Psoas muscle (tissue), 8 donors: ENCODE results near the gene ROR2. TPM values are rescaled to one million over a fixed set of nuclear protein-coding genes. Genes with fewer than 3 reads are reported as not detected.

Experiments used
- ATAC-seq, 4 donors: fragments of 200-7000 bp; cut with Tn5 transposase; one replicate each; pipeline ENCODE4 v1.9.1; 2020; ENCODE audit warnings: moderate library complexity in 3 of 4, mild to moderate bottlenecking in 2 of 4
- DNase-seq, 2 donors: peaks; one replicate each; pipeline ENCODE4 v3.0.0-alpha.2; 2020
- H3K27ac ChIP-seq: fragments of 200-600 bp; one replicate; pipeline ENCODE4 v1.8.0; 2022
- H3K27me3 ChIP-seq, 3 donors: fragments of 200-600 bp in 1 of 3; one replicate each; pipeline versions ENCODE4 v1.6.1 to v1.8.0; 2013 to 2022; ENCODE audit warnings: low read length in 2 of 3, mild to moderate bottlenecking in 2 of 3, moderate library complexity in 1 of 3; ENCODE audit not compliant: insufficient read depth in 3 of 3
- H3K36me3 ChIP-seq, 2 donors: fragments of 200-600 bp in 1 of 2; one replicate each; pipeline versions ENCODE4 v1.6.1 to v1.8.0; 2013 to 2022; ENCODE audit warnings: low read depth in 1 of 2, mild to moderate bottlenecking in 1 of 2, moderate library complexity in 1 of 2; ENCODE audit not compliant: insufficient read depth in 1 of 2
- H3K4me1 ChIP-seq: fragments of 200-600 bp; one replicate; pipeline ENCODE4 v1.8.0; 2022
- H3K4me3 ChIP-seq: fragments of 200-600 bp; one replicate; pipeline ENCODE4 v1.8.0; 2022; ENCODE audit warnings: mild to moderate bottlenecking
- H3K9me3 ChIP-seq: fragments of 200-600 bp; one replicate; pipeline ENCODE4 v1.8.0; 2022
- CTCF ChIP-seq: fragments of 200-600 bp; IDR thresholded peaks from one replicate; pipeline ENCODE4 v1.8.0; 2022; ENCODE audit warnings: antibody characterized with exemption
- WGBS, 3 donors: extraction: QIAGEN DNeasy Blood & Tissue Kit; methylation state at CpG; one replicate each; pipeline versions ENCODE4 v1.1.6 to v1.1.7; 2013; 5-methylcytosine and 5-hydroxymethylcytosine counted together
- intact Hi-C, 2 donors: fragments of 100-400 bp; cut with DNase I; formaldehyde crosslinking; loops; one replicate each; pipeline versions ENCODE4 v1.11.0 to v1.14.2; 2022
- polyA plus RNA-seq, 3 donors: library from polyadenylated mRNA; stranded (reverse); fragments of 200-250 nt; gene quantifications; one replicate each; pipeline ENCODE4 v1.2.3, GENCODE V29; 2013
- total RNA-seq, 4 donors: library from RNA; stranded (reverse); fragmentation: NEBNext Ultra II Directional in 2 of 4; extraction: Animal tissue kit (Norgen Biotek cat#: 25700) in 2 of 4; gene quantifications; one replicate each; pipeline versions ENCODE4 v1.2.1 to v1.2.4, GENCODE V29; 2021 to 2023
- donor health status: healthy with polysubstance abuse.
- donor health status: DM: no; HTN: no; CAD: no; lungs with moderate emphysema.
- donor health status: Bipolar disorder and iron deficiency.
- donor health status: healthy.
- donor health status: DM: yes; HTN: yes; CAD: no.
- donor health status: DM: no; HTN: no; CAD: no.
- donor health status: DM: no; HTN: no; CAD: no.
- donor health status: DM: yes; HTN: yes; CAD: no.

Gene ROR2
- total and polyA plus RNA-seq, 7 donors, result 0.05 to 0.52 (median 0.15) TPM

DNA sequence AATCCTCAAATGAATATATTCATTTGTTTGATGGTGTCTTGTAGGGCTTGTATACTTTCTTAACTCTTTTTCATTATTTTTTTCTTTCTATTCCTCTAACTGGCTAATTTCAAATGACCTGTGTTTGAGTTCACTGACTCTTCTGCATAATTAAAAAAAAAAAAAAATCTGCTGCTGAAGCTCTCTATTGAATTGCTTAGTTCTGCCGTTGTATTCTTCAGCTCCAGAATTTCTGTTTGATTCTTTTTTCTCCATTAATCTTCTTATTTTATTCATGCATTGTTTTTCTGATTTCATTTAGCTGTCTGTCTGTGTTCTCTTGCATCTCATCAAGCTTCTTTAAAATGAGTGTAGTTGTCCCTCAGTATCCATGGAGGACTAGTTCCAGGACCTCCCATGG is 244.6 kb downstream of the ROR2 start:
- TF ChIP-seq CTCF, result no peak
- no peak overlapping the region for H3K4me3 ChIP-seq
- ATAC-seq (no peak), DNase-seq (no peak)
- H3K27me3 ChIP-seq, result peaks cover 0 to 4% (median 3%) of the 10 kb centered on the region in 3 donors
- H3K9me3 ChIP-seq, result peaks cover 28% of the 10 kb centered on the region
- no peaks in the 10 kb centered on the region for H3K36me3 ChIP-seq
- H3K27ac ChIP-seq, result no peak overlapping the region
- intact Hi-C loops, result no loop called here
- H3K4me1 ChIP-seq, result no peaks in the 10 kb centered on the region
- WGBS, 3 donors, result 92 to 97% (median 94%) methylated on average over 1 of the region's 1 CpG

DNA sequence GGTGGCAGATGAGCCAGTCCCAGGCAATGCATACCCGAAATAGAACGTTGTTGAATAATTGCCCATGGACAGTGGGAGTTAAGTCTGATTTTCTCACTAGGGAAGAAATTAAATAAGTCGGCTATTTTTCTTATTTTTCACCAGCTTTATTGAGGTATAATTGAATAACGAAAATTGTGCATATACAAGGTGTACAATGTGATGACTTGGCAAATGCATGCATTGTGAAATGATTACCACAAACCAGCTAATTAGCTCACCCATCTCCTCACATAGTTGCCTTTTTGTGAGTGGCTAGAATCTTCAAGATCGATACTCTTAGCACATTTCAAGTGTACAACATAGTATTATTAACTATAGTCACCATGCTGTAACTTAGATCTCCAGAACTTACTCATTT is 249.6 kb downstream of the ROR2 start:
- Histone ChIP-seq H3K36me3 (no peaks in the 10 kb centered on the region), H3K27ac (no peak overlapping the region), H3K9me3 (peaks cover 23% of the 10 kb centered on the region), H3K27me3 (no peaks in the 10 kb centered on the region), H3K4me1 (no peaks in the 10 kb centered on the region), H3K4me3 (no peak overlapping the region)
- DNase-seq, result no peak
- intact Hi-C loops, result no loop called here
- TF ChIP-seq CTCF, result no peak
- whole genome bisulfite sequencing, 3 donors, result 63 to 72% (median 68%) methylated on average over 5 of the region's 5 CpGs
- no peak for ATAC-seq

DNA sequence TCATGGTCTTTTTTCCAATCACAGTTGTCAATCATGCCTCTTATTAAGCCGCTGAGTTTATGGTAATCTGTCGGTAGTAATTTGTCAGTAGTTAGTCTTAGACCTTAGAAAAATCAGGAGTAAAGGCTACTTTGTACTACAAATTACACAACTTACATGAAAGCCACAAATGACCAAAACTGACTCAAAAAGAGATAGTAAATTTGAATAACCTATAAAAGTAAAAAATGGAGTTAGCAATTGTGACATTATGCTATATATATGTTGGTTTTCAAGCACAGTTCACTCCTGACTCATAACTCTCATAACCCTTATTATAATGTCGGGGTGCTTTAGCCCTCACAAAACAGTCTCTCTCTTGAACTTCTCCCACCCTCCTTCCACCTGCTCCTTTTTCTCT is 251.8 kb downstream of the ROR2 start:
- no peak overlapping the region for H3K27ac ChIP-seq
- H3K4me3 ChIP-seq, result no peak overlapping the region
- DNase-seq (no peak), ATAC-seq (no peak)
- H3K36me3 ChIP-seq, result no peaks in the 10 kb centered on the region
- TF ChIP-seq CTCF, result no peak
- H3K27me3 ChIP-seq, result peaks cover 0 to 3% (median 0%) of the 10 kb centered on the region in 3 donors
- intact Hi-C loops, result no loop called here
- peaks cover 13% of the 10 kb centered on the region for H3K9me3 ChIP-seq
- no peaks in the 10 kb centered on the region for H3K4me1 ChIP-seq
- WGBS, 3 donors, result 77 to 88% (median 83%) methylated on average over 3 of the region's 3 CpGs

- no peak for DNase-seq
- peaks cover 7% of the 10 kb centered on the region for H3K9me3 ChIP-seq
- H3K27me3 ChIP-seq, result peaks cover 0 to 3% (median 0%) of the 10 kb centered on the region in 3 donors
- WGBS, 3 donors, result 76 to 81% (median 81%) methylated on average over 7 of the region's 7 CpGs
- no peaks in the 10 kb centered on the region for H3K36me3 ChIP-seq
- intact Hi-C loops, result no loop called here
- no peak overlapping the region for H3K4me3 ChIP-seq
- H3K27ac ChIP-seq, result no peak overlapping the region
- no peaks in the 10 kb centered on the region for H3K4me1 ChIP-seq
- ATAC-seq, result no peak
- TF ChIP-seq CTCF, result no peak
Observed at GRCh38 chr9:91697201-91697600, 252.8 kb downstream of the ROR2 start.
